ENCODE data around the gene KRCC1.
"Not testable (repeated sequence)": the region's sequence is repeated elsewhere in the genome, so short reads cannot be mapped to it uniquely, and the experiment has no call there.

The KRCC1 gene

DNA sequence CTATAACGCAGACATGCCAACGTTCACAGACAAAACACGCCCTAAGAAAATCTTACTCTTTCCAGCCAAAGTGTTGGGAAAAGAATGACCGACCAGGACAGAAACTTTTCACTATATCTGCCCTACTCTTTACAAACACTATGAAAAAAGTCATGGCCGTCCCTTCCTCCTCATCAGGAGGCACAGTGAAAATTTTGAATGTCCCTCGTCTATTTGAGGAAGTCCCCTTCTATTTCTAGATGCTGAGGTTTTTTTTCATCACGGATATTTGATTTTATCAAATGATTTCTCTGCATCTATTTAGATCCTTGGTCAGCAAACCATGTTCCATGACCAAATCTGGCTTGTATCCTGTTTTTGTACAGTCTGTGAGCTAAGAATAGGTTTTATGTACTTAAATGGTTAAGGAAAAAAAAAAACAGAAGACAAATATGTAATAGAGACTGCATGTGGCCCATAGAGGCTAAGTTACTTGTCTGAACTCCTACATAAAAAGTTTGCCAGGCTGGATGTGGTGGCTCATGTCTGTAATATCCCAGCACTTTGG, 61.2 kb downstream of the KRCC1 start:
- not testable (repeated sequence) for H3K9me3 Mint-ChIP-seq; H3K27ac Mint-ChIP-seq; H3K4me1 Mint-ChIP-seq (ENCODE audit: low read depth in 2 of 2); DNase-seq; H3K4me3 Mint-ChIP-seq; H3K27me3 Mint-ChIP-seq; ATAC-seq (replicated peaks); H3K36me3 Mint-ChIP-seq (ENCODE audit: insufficient read depth)

DNA sequence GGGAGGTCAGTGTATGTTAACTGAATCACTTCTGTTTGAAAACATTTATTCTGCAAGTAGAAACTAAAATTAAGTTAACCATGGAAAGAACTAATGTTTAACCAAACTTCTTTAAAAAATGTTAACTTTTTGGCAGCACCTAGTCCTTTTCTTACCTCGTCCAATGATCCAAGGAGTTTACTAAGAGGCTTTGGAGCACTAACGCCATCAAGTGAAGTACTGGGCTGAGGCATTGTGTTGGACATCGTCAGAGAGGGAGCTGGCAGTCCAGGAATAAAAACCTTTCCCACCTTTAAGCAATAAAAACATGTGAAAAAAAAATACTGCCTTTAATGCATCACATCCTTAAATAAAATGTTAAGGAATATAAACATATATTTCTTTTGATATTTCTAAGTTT, 63.0 kb downstream of the KRCC1 start:
- not testable (repeated sequence) for ATAC-seq (replicated peaks); H3K4me3 Mint-ChIP-seq; H3K9me3 Mint-ChIP-seq; H3K27ac Mint-ChIP-seq; H3K36me3 Mint-ChIP-seq (ENCODE audit: insufficient read depth); DNase-seq; H3K27me3 Mint-ChIP-seq; H3K4me1 Mint-ChIP-seq (ENCODE audit: low read depth in 2 of 2)

DNA sequence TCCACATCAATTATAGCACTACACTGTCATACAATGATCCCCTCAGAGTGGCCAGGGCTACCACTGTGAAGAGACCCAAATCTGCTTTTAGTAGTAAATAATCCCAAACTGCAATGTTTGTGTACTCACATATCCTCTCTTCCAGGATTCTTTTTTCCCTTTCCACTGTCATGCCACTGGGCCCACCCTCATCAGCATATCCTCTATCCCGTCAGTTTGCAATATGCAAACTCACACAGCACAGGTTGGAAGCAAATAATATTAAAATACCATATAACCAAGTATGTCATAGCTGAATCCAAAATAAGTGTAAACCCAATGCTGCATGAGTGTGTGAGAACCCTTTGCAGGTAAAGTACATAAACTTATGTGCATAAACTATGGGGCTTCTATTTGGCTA, 68.1 kb downstream of the KRCC1 start:
- H3K27ac Mint-ChIP-seq; ATAC-seq (replicated peaks); DNase-seq; H3K4me1 Mint-ChIP-seq (ENCODE audit: low read depth in 2 of 2); H3K36me3 Mint-ChIP-seq (ENCODE audit: insufficient read depth); H3K9me3 Mint-ChIP-seq; H3K27me3 Mint-ChIP-seq; H3K4me3 Mint-ChIP-seq: not testable (repeated sequence)

DNA sequence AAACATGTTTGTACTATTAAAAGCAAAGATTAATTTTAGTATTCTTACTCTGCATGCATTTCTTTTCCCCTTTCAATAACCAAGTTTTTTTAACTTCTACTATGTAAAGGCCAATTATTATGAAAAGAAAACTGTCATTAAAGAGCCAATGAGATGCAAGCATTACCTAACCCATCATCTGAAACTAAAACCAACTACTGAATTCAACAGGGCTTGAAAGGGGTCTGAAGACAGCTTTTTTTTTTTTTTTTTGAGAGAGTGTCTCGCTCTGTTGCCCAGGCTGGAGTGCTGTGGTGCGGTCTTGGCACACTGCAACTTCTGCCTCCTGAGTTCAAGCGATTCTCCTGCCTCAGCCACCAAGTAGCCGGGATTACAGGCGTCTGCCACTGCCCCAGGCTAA, 69.7 kb downstream of the KRCC1 start:
- H3K4me3 Mint-ChIP-seq; H3K27me3 Mint-ChIP-seq; H3K9me3 Mint-ChIP-seq; H3K36me3 Mint-ChIP-seq (ENCODE audit: insufficient read depth); H3K27ac Mint-ChIP-seq; H3K4me1 Mint-ChIP-seq (ENCODE audit: low read depth in 2 of 2); DNase-seq; ATAC-seq (replicated peaks): not testable (repeated sequence)

DNA sequence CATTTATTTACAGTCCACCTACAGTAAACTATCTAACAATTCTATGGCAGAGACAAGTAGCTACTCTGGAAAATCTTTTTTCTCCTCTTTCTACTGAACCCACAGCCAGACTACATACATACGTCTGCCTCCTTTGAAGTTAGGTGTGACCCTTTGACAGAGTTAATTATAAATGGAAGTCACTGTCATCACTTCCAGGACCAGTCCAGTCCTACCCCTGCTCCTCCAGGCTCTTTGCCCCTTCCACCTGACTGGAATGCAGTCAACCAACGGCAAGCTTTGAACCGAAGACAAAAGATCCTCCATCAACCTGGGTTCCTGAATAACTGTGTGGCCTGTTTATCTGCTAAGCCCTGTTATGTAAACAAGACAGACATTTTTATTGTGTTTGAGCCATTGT, 74.4 kb downstream of the KRCC1 start:
- not testable (repeated sequence) for ATAC-seq (replicated peaks); H3K4me1 Mint-ChIP-seq (ENCODE audit: low read depth in 2 of 2); H3K9me3 Mint-ChIP-seq; H3K27ac Mint-ChIP-seq; H3K27me3 Mint-ChIP-seq; H3K36me3 Mint-ChIP-seq (ENCODE audit: insufficient read depth); H3K4me3 Mint-ChIP-seq; DNase-seq
